ENCODE data around the gene FBXL19.

- TF ChIP-seq CTCF (IDR thresholded peaks at IDR 0.05; ENCODE audit: insufficient read depth, low read length, poor library complexity, severe bottlenecking) (no peak), EZH2phosphoT487 (conservative IDR thresholded peaks at IDR 0.05; ENCODE audit: low read length) (no peak)
Measured at GRCh38 chr16:30995927-30996323, 72.6 kb downstream of the FBXL19 start.

All from SU-DHL-6 (cell line).